ENCODE results near the gene UBE4B. TPM values are rescaled to one million over a fixed set of nuclear protein-coding genes. Genes with fewer than 3 reads are reported as not detected.
"Not testable (repeated sequence)": the region's sequence is repeated elsewhere in the genome, so short reads cannot be mapped to it uniquely, and the experiment has no call there.

UBE4B gene
- total and polyA plus RNA-seq, 9 of the 15 experiments (the other 6 are each of a cell fraction or from before 2014, with no cell fraction given), result 11.7 to 73.7 (median 40.1) TPM

- POLR2A ChIA-PET, result interaction anchor here (0.7 kb wide), 1 partner anchor 92 kb away, joined by 3 read pairs; no protein-coding TSS in a partner anchor
- H3K9me1 ChIP-seq (ENCODE audit: control insufficient read depth, insufficient read depth, low read length), result no peaks in the 10 kb centered on the region
- 88% methylated on average over 6 of the region's 7 CpGs for WGBS (ENCODE audit: insufficient coverage, low coverage, missing lambda C conversion rate)
- H3K4me2 ChIP-seq (ENCODE audit: insufficient read depth, low read length), result no peak overlapping the region
- ATAC-seq (no peak), DNase-seq (ENCODE audit: extremely low read depth in 1 of 4, low spot score in 3 of 4) (no peak), FAIRE-seq (no peak)
- H3K27me3 ChIP-seq (ENCODE audit: control insufficient read depth in 2 of 2, insufficient read depth in 2 of 2, low read length in 2 of 2), result no peaks in the 10 kb centered on the region
- in situ Hi-C loops (cut with MboI), result no loop called here
- no peaks in the 10 kb centered on the region for H3K79me2 ChIP-seq (ENCODE audit: control insufficient read depth, insufficient read depth, low read length)
- intact Hi-C loops (cut with micrococcal nuclease), result no loop called here
- no peaks in the 10 kb centered on the region for H4K20me1 ChIP-seq (replicated peaks; ENCODE audit: control insufficient read depth, insufficient read depth, low read length)
- H3K9me3 ChIP-seq (replicated peaks; ENCODE audit: control insufficient read depth, insufficient read depth, low read depth, low read length), result no peaks in the 10 kb centered on the region
- H3K9ac ChIP-seq (ENCODE audit: insufficient read depth in 1 of 2, low read depth in 2 of 2, low read length in 2 of 2), result no peak overlapping the region
- H3K4me1 ChIP-seq (replicated peaks in 1 of 2; ENCODE audit: control insufficient read depth in 2 of 2, insufficient read depth in 2 of 2, low read length in 2 of 2), result no peaks in the 10 kb centered on the region
- CTCF ChIA-PET (ENCODE audit: low intra/inter-chr PET ratio), result no interaction called here
- peaks cover 75% of the 10 kb centered on the region for H3K36me3 ChIP-seq (ENCODE audit: control insufficient read depth, insufficient read depth, low read length)
- no peak for TF ChIP-seq KLF13 (tag; IDR thresholded peaks at IDR 0.05; ENCODE audit: borderline replicate concordance, low read depth)
- no TSS peak for BruUV-seq (replicated peaks)
- H3K4me3 ChIP-seq, result no peak overlapping the region
- H2AFZ ChIP-seq (ENCODE audit: low read depth, low read length), result no peak overlapping the region
- H3K27ac ChIP-seq (ENCODE audit: extremely low read depth, low read depth, low read length), result no peak overlapping the region
Measured at GRCh38 chr1:10106756-10107475, 74.2 kb downstream of the UBE4B start.

GRCh38 chr1:10107476-10107847 lies 74.7 kb downstream of the UBE4B start:
- H3K4me1 ChIP-seq (replicated peaks in 1 of 2; ENCODE audit: control insufficient read depth in 2 of 2, insufficient read depth in 2 of 2, low read length in 2 of 2); DNase-seq (ENCODE audit: extremely low read depth in 1 of 4, low spot score in 3 of 4); in situ Hi-C loops (cut with MboI); H3K9ac ChIP-seq (ENCODE audit: insufficient read depth in 1 of 2, low read depth in 2 of 2, low read length in 2 of 2); ATAC-seq; H3K4me3 ChIP-seq; H4K20me1 ChIP-seq (replicated peaks; ENCODE audit: control insufficient read depth, insufficient read depth, low read length); H3K9me3 ChIP-seq (replicated peaks; ENCODE audit: control insufficient read depth, insufficient read depth, low read depth, low read length); BruUV-seq (replicated peaks); H3K9me1 ChIP-seq (ENCODE audit: control insufficient read depth, insufficient read depth, low read length); H3K4me2 ChIP-seq (ENCODE audit: insufficient read depth, low read length); H2AFZ ChIP-seq (ENCODE audit: low read depth, low read length); H3K27me3 ChIP-seq (ENCODE audit: control insufficient read depth in 2 of 2, insufficient read depth in 2 of 2, low read length in 2 of 2); CTCF ChIA-PET (ENCODE audit: low intra/inter-chr PET ratio); FAIRE-seq; H3K27ac ChIP-seq (ENCODE audit: extremely low read depth, low read depth, low read length); POLR2A ChIA-PET; H3K79me2 ChIP-seq (ENCODE audit: control insufficient read depth, insufficient read depth, low read length); intact Hi-C loops (cut with micrococcal nuclease): not testable (repeated sequence)
- 95% methylated on average over 4 of the region's 8 CpGs for WGBS (ENCODE audit: insufficient coverage, low coverage, missing lambda C conversion rate)
- TF ChIP-seq CEBPB (tag; IDR thresholded peaks at IDR 0.05), result 0 out of 2 replicates have a peak, but pooled peaks have one; percentile 7
- peaks cover 73% of the 10 kb centered on the region for H3K36me3 ChIP-seq (ENCODE audit: control insufficient read depth, insufficient read depth, low read length)

All from K562 (cell line).